Globus pallidus (tissue), 1 donor: ENCODE results near the gene C6orf89.

Experiments used
- DNase-seq: peaks from one replicate; pipeline ENCODE4 v3.0.0-alpha.2; 2015; ENCODE audit warnings: low spot score

C6orf89 gene

GRCh38 chr6:36852481-36853147 is 33.1 kb upstream of the C6orf89 start:
- no peak for DNase-seq

- no peak for DNase-seq
Observed at GRCh38 chr6:36853325-36853724, 32.4 kb upstream of the C6orf89 start.

- no peak for DNase-seq
Observed at GRCh38 chr6:36855750-36856149, 30.0 kb upstream of the C6orf89 start.

- no peak for DNase-seq
Observed at GRCh38 chr6:36856277-36856676, 29.5 kb upstream of the C6orf89 start.

- DNase-seq: no peak
Observed at GRCh38 chr6:36857325-36857724, 28.4 kb upstream of the C6orf89 start.

GRCh38 chr6:36858407-36858981 is 27.3 kb upstream of the C6orf89 start:
- DNase-seq: no peak

GRCh38 chr6:36860126-36860525 is 25.6 kb upstream of the C6orf89 start:
- no peak for DNase-seq

GRCh38 chr6:36862164-36862847 is 23.4 kb upstream of the C6orf89 start:
- no peak for DNase-seq

GRCh38 chr6:36862848-36863382 is 22.8 kb upstream of the C6orf89 start:
- no peak for DNase-seq

GRCh38 chr6:36863670-36864540 is 21.8 kb upstream of the C6orf89 start:
- DNase-seq: no peak

- no peak for DNase-seq
Observed at GRCh38 chr6:36865835-36866234, 19.9 kb upstream of the C6orf89 start.

- no peak for DNase-seq
Observed at GRCh38 chr6:36867471-36868224, 18.1 kb upstream of the C6orf89 start.

GRCh38 chr6:36871686-36872085 is 14.1 kb upstream of the C6orf89 start:
- DNase-seq: no peak

- no peak for DNase-seq
Observed at GRCh38 chr6:36873115-36873514, 12.6 kb upstream of the C6orf89 start.

GRCh38 chr6:36873612-36874442 is 11.9 kb upstream of the C6orf89 start:
- no peak for DNase-seq

- peak; percentile 83 for DNase-seq
Observed at GRCh38 chr6:36874443-36875249, 11.1 kb upstream of the C6orf89 start, which contains the start of gene PPIL1. Gene PPIL1, minus strand, starts transcription at chr6:36874803. Its CDS starts 31 bp downstream, at chr6:36874772.

- no peak for DNase-seq
Observed at GRCh38 chr6:36875250-36875633, 10.5 kb upstream of the C6orf89 start.

GRCh38 chr6:36884610-36885009 is 1.1 kb upstream of the C6orf89 start:
- DNase-seq: no peak

- DNase-seq: no peak
Observed at GRCh38 chr6:36886950-36887618, 1.3 kb downstream of the C6orf89 start.
